ENCODE measurements around the gene MRPL4. TPM values are rescaled to one million over a fixed set of nuclear protein-coding genes. Genes with fewer than 3 reads are reported as not detected.
"Not testable (repeated sequence)": the region's sequence is repeated elsewhere in the genome, so short reads cannot be mapped to it uniquely, and the experiment has no call there.

Gene MRPL4
- total RNA-seq, 1 experiment from 2014 or later, result 157 TPM

DNA sequence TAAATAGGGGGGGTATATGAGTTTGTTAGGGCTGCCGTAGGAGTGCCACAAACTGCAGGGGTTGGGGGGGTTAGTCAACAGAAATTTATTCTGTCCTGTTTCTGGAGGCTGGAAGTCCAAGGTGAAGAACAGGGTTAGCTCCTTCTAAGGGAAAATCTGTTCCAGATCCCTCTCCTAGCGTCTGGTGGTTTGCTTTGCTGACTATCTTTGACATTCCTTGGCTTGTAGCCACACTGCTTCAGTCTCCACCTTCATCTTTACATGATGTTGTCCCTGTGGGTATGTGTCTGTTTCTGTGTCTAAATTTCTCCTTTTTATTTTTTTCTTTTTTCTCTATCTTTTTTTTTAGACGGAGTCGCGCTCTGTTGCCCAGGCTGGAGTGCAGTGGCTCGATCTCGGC is 10.8 kb downstream of the MRPL4 start:
- peak; percentile 60 for DNase-seq (ENCODE audit: low spot score)

DNA sequence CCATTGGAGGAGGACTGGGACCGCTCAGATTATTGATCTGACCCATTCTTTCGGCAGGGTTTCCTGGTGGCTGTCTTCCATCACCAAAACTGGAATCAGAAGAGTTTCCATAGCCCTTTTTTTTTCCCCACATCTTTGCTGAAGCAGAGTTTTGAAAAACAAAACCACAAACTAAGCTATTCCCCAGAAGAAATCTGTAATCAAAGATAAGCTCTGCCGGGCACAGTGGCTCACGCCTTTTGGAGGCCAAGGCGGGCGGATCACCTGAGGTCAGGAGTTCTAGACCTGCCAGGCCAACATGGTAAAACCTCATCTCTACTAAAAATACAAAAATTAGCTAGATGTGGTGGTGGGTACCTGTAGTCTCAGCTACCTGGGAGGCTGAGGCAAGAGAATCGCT is 14.7 kb downstream of the MRPL4 start:
- DNase-seq (ENCODE audit: low spot score), result no peak

DNA sequence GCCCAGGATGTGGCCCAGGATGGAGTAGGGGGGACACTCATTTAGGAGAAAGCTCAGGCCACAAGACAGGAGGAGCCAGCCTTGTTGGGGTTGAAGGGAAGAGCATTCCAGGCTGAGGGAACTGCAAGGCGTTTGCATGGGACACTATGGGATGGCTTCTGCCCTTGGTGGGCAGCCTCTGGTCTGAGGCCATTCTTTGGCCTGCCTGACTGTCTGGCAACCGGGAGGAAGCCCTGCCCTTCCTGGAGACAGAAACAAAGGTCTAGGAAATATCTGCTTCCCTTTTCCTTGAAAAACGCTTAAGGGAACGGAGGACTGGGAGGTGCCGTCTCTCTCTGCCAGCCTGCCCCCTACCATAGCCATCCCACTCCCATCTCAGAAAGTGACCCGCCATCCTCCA is 16.1 kb downstream of the MRPL4 start:
- no peak for DNase-seq (ENCODE audit: low spot score)

DNA sequence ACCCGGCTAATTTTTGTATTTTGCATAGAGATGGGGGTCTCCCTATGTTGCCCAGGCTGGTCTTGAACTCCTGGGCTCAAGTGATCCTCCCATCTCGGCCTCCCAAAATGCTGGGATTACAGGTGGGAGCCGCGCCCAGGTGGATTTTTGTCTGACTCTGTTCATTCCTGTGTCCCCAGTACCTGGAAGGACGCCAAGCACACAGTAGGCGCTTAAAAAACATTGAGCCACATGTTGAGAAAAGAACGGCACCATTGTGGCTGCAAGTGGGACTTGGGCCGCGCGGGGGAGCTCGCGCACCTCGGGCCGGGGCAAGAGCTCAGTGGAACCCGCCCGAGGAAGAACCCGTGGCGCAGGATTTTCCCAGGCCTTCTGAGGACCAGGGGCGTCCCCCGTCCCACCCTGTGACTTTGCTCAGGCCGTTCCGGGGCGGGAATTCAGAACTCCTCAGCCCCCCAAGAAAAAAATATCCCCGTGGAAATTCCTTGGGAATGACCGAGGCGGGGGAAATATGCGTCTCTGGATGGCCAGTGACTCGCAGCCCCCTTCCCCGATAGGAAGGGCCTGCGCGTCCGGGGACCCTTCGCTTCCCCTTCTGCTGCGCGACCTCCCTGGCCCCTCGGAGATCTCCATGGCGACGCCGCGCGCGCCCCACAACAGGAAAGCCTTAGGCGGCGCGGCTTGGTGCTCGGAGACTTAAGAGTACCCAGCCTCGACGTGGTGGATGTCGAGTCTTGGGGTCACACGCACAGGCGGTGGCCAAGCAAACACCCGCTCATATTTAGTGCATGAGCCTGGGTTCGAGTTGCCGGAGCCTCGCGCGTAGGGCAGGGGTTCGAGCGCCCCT is 17.5 kb downstream of the MRPL4 start:
- DNase-seq (ENCODE audit: low spot score), result peak; percentile 48

DNA sequence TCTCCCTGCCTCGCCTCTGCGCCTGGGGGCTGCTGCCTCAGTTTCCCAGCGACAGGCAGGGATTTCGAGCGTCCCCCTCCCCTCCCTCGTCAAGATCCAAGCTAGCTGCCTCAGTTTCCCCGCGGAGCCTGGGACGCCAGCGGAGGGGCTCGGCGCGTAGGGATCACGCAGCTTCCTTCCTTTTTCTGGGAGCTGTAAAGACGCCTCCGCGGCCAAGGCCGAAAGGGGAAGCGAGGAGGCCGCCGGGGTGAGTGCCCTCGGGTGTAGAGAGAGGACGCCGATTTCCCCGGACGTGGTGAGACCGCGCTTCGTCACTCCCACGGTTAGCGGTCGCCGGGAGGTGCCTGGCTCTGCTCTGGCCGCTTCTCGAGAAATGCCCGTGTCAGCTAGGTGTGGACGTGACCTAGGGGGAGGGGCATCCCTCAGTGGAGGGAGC is 18.2 kb downstream of the MRPL4 start:
- no peak for DNase-seq (ENCODE audit: low spot score)

DNA sequence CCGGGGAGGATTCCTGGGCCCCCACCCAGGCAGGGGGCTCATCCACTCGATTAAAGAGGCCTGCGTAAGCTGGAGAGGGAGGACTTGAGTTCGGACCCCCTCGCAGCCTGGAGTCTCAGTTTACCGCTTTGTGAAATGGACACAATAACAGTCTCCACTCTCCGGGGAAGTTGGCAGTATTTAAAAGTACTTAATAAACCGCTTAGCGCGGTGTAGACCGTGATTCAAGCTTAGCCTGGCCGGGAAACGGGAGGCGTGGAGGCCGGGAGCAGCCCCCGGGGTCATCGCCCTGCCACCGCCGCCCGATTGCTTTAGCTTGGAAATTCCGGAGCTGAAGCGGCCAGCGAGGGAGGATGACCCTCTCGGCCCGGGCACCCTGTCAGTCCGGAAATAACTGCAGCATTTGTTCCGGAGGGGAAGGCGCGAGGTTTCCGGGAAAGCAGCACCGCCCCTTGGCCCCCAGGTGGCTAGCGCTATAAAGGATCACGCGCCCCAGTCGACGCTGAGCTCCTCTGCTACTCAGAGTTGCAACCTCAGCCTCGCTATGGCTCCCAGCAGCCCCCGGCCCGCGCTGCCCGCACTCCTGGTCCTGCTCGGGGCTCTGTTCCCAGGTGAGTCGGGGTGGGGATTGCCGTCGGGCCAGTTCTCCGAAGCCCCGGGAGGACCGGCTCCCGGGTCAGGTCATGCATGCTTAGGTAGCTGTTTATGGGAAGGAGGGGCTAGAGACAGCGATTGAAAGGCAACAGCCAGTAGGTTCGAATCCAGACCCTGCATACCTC is 18.8 kb downstream of the MRPL4 start, which contains the start of gene ICAM1:
Gene ICAM1 (plus strand): TSS at position 505 of the 779 bp plus-strand sequence. CDS start 40 bp downstream, at position 545.
- no peak for DNase-seq (ENCODE audit: low spot score)

DNA sequence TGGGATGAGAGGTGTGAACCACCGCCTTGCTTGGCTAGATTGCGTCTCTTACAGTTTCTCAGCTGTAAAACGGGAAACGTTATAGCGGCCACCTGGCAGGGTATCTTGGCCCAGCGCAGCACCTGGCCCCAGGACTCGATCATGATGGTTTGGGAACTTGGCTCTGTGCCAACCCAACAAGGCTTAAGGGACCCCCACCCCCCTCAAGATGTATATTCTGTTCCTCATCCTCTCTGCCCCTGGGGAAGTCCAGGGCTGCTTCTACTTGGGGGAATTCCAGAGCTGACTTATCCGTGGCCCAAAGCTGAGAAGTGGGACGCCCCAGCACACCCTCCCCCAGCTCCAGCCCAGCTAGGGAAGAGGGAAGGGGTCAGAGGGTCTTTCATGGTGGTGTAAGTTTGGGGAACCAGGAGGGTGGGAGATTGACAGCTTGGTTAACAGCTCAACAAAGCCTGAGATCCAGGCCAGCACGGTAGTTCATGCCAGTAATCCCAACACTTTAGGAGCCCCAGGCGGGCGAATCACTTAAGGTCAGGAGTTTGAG is 19.6 kb downstream of the MRPL4 start:
- DNase-seq (ENCODE audit: low spot score), result no peak

DNA sequence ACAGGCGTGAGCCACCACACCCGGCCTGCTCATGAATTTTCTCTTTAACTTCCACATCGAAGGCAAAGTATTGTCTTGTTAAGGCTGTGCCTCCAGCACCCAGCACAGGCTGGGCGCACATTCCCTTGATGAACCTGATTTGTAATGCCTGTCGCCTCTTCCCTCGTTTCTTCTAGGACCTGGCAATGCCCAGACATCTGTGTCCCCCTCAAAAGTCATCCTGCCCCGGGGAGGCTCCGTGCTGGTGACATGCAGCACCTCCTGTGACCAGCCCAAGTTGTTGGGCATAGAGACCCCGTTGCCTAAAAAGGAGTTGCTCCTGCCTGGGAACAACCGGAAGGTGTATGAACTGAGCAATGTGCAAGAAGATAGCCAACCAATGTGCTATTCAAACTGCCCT is 22.6 kb downstream of the MRPL4 start:
- DNase-seq (ENCODE audit: low spot score), result no peak

DNA sequence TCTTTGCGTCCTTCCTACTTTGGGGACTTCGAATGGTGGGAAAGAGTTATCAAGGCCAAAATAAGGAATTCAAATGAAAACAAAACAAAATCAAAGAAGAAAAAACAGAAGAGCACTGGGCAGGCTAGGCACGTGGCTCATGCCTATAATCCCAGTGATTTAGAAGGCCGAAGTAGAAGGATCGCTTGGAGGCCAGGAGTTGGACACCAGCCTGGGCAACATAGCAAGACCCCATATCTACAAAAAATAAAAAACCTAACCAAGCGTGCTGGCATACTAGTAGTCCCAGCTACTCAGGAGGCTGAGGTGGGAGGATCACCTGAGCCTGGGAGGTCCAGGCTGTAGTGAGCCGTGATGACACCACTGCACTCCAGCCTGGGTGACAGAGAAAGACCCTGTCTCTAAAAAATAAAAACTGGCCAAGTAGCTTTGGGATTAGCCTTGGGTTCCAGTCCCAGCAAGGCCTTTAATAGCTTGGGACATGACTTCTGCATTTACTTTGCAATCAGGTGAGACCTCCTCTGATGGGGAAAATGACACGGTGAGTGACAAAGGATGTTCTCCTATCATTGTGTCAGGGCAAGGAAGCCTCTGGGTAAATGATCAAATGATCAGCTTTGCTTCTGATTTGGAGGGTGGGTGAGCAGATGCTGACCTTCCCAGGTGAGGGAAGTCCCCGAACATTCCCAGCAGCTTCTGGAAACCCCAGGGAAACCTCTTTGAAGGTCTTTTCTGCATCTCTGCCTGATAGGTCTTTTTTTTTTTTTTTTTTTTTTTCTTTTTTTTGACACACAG is 26.0 kb downstream of the MRPL4 start:
- no peak for DNase-seq (ENCODE audit: low spot score)

DNA sequence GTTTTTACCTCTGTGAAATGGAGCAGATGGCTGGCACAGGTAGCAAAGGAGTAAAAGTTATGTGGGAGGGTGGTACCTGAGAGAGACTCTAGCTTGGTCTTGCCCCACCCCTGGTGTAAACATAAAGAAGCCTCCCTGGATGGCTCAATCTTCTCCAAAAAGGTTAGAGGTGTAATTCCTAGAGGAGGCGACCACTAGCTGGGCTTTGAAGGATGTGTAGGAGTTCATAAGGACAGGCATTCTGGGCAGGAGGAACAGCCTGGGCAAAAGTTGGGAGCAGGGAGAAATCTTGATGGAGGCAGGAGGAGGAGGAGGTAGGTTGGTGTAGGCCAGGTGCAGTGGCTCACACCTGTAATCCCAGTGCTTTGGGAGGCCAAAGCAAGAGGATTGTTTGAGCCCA is 26.9 kb downstream of the MRPL4 start:
- no peak for DNase-seq (ENCODE audit: low spot score)

DNA sequence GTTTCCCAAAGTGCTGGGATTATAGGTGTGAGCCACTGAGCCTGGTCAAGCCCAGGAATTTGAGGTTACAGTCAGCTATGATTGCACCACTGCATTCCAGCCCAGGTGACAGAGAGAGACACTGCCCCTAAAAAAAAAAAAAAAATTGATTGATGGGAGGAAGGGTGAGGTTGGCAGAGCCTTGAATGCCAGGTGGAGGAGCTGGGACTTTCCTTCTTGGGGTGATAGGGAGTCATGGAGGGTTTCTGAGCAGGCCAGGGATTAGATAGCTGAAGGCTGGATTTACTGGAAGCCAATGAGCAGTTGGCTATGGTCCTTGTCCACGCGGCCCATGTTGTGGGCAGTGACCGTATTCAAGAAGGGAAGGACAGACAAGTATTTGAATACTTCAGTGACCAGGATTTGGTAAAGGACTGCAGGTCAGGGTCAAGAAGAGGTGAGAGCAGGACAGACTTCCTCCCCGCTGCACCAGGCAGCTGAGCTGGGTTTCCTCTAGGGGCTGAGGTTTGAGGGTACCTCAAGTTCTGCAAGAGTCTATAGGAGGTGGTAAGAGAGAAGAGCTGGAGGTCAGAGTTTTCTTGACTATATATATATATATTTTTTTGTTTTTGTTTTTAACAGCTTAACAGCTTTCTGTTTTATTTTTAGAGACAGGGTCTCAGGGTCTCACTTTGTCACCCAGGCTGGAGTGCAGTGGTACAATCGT is 27.9 kb downstream of the MRPL4 start:
- no peak for DNase-seq (ENCODE audit: low spot score)

DNA sequence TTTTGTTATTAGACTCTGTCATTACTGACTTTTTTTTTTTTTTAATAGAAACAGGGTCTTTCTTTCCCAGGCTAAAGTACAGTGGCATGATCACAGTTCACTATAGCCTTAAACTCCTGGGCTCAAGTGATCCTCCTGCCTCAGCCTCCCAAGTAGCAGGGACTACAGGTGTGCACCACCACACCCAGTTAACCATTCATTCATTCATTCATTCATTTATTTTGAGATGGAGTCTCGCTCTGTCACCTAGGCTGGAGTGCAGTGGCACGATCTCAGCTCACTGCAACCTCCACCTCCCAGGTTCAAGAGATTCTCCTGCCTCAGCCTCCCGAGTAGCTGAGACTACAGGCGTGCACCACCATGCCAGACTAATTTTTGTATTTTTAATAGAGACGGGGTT is 30.0 kb downstream of the MRPL4 start:
- not testable (repeated sequence) for DNase-seq (ENCODE audit: low spot score)

DNA sequence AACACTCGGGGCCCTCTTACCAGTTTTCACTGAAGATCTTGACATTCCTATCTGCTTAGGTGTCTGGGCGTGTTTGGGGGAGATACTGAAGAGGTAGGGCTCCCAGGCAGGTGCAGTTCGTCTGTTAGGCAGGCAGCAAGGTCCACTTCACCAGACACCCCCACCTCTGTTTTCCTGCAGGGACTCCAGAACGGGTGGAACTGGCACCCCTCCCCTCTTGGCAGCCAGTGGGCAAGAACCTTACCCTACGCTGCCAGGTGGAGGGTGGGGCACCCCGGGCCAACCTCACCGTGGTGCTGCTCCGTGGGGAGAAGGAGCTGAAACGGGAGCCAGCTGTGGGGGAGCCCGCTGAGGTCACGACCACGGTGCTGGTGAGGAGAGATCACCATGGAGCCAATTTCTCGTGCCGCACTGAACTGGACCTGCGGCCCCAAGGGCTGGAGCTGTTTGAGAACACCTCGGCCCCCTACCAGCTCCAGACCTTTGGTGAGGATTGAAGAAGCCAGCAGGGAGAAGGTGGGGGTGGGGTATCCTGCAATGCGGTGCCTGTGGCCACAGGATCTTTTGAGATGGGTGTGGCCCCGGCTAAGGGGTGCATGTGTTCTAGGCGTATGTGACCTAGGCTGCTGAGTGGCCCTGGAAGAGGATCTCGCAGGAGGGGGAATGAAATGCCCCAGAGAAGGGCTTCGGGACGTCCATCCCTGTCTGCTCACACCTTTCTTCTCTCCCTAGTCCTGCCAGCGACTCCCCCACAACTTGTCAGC is 31.5 kb downstream of the MRPL4 start:
- peak; percentile 33 for DNase-seq (ENCODE audit: low spot score)

DNA sequence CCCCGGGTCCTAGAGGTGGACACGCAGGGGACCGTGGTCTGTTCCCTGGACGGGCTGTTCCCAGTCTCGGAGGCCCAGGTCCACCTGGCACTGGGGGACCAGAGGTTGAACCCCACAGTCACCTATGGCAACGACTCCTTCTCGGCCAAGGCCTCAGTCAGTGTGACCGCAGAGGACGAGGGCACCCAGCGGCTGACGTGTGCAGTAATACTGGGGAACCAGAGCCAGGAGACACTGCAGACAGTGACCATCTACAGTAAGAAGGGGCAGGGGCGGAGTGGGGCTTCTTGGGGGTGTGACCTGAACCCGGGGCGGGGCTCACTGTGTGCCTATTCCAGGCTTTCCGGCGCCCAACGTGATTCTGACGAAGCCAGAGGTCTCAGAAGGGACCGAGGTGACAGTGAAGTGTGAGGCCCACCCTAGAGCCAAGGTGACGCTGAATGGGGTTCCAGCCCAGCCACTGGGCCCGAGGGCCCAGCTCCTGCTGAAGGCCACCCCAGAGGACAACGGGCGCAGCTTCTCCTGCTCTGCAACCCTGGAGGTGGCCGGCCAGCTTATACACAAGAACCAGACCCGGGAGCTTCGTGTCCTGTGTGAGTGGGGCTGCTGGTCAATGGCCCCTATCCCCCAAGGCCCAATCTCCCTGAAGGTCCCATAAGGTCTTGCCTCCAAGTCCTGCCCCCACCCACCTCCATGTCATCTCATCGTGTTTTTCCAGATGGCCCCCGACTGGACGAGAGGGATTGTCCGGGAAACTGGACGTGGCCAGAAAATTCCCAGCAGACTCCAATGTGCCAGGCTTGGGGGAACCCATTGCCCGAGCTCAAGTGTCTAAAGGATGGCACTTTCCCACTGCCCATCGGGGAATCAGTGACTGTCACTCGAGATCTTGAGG is 32.3 kb downstream of the MRPL4 start:
- DNase-seq (ENCODE audit: low spot score), result no peak

DNA sequence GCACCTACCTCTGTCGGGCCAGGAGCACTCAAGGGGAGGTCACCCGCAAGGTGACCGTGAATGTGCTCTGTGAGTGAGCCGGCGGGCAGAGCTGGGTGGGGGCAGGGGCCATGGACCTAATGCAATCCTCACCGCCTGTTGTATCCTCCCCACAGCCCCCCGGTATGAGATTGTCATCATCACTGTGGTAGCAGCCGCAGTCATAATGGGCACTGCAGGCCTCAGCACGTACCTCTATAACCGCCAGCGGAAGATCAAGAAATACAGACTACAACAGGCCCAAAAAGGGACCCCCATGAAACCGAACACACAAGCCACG is 32.9 kb downstream of the MRPL4 start:
- no peak for DNase-seq (ENCODE audit: low spot score)

DNA sequence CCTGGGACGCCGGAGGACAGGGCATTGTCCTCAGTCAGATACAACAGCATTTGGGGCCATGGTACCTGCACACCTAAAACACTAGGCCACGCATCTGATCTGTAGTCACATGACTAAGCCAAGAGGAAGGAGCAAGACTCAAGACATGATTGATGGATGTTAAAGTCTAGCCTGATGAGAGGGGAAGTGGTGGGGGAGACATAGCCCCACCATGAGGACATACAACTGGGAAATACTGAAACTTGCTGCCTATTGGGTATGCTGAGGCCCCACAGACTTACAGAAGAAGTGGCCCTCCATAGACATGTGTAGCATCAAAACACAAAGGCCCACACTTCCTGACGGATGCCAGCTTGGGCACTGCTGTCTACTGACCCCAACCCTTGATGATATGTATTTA is 33.4 kb downstream of the MRPL4 start:
- DNase-seq (ENCODE audit: low spot score), result no peak

DNA sequence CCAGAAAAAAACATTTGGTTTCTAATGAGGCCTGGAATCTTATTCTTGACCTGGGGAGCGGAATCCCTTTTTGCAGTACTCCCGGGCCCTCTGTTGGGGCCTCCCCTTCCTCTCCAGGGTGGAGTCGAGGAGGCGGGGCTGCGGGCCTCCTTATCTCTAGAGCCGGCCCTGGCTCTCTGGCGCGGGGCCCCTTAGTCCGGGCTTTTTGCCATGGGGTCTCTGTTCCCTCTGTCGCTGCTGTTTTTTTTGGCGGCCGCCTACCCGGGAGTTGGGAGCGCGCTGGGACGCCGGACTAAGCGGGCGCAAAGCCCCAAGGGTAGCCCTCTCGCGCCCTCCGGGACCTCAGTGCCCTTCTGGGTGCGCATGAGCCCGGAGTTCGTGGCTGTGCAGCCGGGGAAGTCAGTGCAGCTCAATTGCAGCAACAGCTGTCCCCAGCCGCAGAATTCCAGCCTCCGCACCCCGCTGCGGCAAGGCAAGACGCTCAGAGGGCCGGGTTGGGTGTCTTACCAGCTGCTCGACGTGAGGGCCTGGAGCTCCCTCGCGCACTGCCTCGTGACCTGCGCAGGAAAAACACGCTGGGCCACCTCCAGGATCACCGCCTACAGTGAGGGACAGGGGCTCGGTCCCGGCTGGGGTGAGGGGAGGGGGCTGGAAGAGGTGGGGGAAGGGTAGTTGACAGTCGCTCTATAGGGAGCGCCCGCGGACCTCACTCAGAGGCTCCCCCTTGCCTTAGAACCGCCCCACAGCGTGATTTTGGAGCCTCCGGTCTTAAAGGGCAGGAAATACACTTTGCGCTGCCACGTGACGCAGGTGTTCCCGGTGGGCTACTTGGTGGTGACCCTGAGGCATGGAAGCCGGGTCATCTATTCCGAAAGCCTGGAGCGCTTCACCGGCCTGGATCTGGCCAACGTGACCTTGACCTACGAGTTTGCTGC is 35.1 kb downstream of the MRPL4 start, which contains the start of gene ICAM4:
Gene ICAM4 (plus strand): TSS at position 153 of the 935 bp plus-strand sequence. CDS start 58 bp downstream, at position 211.
- no peak for DNase-seq (ENCODE audit: low spot score)

DNA sequence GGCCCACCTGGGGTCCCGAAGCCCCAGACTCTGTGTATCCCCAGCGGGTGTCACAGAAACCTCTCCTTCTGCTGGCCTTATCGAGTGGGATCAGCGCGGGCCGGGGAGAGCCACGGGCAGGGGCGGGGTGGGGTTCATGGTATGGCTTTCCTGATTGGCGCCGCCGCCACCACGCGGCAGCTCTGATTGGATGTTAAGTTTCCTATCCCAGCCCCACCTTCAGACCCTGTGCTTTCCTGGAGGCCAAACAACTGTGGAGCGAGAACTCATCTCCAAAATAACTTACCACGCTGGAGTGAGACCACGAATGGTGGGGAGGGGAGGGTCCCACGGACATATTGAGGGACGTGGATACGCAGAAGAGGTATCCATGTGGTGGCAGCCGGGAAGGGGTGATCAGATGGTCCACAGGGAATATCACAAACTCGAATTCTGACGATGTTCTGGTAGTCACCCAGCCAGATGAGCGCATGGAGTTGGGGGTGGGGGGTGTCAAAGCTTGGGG is 36.7 kb downstream of the MRPL4 start:
- DNase-seq (ENCODE audit: low spot score), result no peak
